Glutamatergic neuron (in vitro differentiated cells): Measurements from ENCODE around the gene CDH9. TPM values are rescaled to one million over a fixed set of nuclear protein-coding genes. Genes with fewer than 3 reads are reported as not detected.

Experiments used
- DNase-seq: peaks from one replicate; pipeline ENCODE4 v3.0.0; 2022
- H3K27ac Mint-ChIP-seq: one replicate; pipeline ENCODE4 v1.8.0; 2020; ENCODE audit warnings: mild to moderate bottlenecking, mixed read lengths, inconsistent platforms; ENCODE audit not compliant: unreplicated experiment
- H3K27me3 Mint-ChIP-seq: one replicate; pipeline ENCODE4 v1.8.0; 2020; ENCODE audit warnings: mild to moderate bottlenecking, moderate library complexity, mixed read lengths, inconsistent platforms; ENCODE audit not compliant: unreplicated experiment
- H3K36me3 Mint-ChIP-seq: one replicate; pipeline ENCODE4 v1.8.0; 2020; ENCODE audit warnings: mild to moderate bottlenecking, mixed read lengths, inconsistent platforms; ENCODE audit not compliant: unreplicated experiment
- H3K4me1 Mint-ChIP-seq: one replicate; pipeline ENCODE4 v1.8.0; 2020; ENCODE audit warnings: mild to moderate bottlenecking, low read depth, mixed read lengths, inconsistent platforms; ENCODE audit not compliant: unreplicated experiment
- H3K4me3 Mint-ChIP-seq: one replicate; pipeline ENCODE4 v1.8.0; 2020; ENCODE audit warnings: mild to moderate bottlenecking, mixed read lengths, inconsistent platforms; ENCODE audit not compliant: unreplicated experiment
- H3K9me3 Mint-ChIP-seq: one replicate; pipeline ENCODE4 v1.8.0; 2020; ENCODE audit warnings: mild to moderate bottlenecking, moderate library complexity, mixed read lengths, inconsistent platforms; ENCODE audit not compliant: unreplicated experiment
- CTCF ChIP-seq: fragments of 200-600 bp; sonication (generic); IDR thresholded peaks from one replicate; pipeline ENCODE4 v1.5.0; 2021; ENCODE audit not compliant: partially characterized antibody, unreplicated experiment
- total RNA-seq: library from RNA; stranded (reverse); fragmentation: NEBNext Ultra II Directional; extraction: Animal tissue kit (Norgen Biotek cat#: 25700); gene quantifications from one replicate; pipeline ENCODE4 v1.2.1, GENCODE V29; 2021; ENCODE audit not compliant: unreplicated experiment

The CDH9 gene
- total RNA-seq, 1 donor from 2014 or later = 3.6 TPM

- peaks cover 9% of the 10 kb centered on the region for H3K4me1 Mint-ChIP-seq
- H3K36me3 Mint-ChIP-seq = peaks cover 28% of the 10 kb centered on the region
Measured at GRCh38 chr5:26894719-26895263, 143.6 kb downstream of the CDH9 start.

GRCh38 chr5:26893078-26893477 lies 145.3 kb downstream of the CDH9 start:
- no peak for TF ChIP-seq CTCF
- Mint-ChIP-seq H3K36me3 (peaks cover 17% of the 10 kb centered on the region), H3K27me3 (peaks cover 4% of the 10 kb centered on the region), H3K9me3 (peaks cover 1% of the 10 kb centered on the region), H3K27ac (no peak overlapping the region), H3K4me1 (peaks cover 12% of the 10 kb centered on the region), H3K4me3 (no peak overlapping the region)
- no peak for DNase-seq

More at GRCh38 chr5:26894719-26895263, 143.6 kb downstream of the CDH9 start:
- TF ChIP-seq CTCF = no peak
- H3K27me3 Mint-ChIP-seq = peaks cover 4% of the 10 kb centered on the region
- peaks cover 1% of the 10 kb centered on the region for H3K9me3 Mint-ChIP-seq
- no peak overlapping the region for H3K27ac Mint-ChIP-seq
- no peak for DNase-seq
- no peak overlapping the region for H3K4me3 Mint-ChIP-seq

GRCh38 chr5:26889815-26890214 lies 148.6 kb downstream of the CDH9 start:
- no peak for TF ChIP-seq CTCF
- no peak for DNase-seq
- H3K27ac Mint-ChIP-seq = peak overlapping the region; percentile 33
- peaks cover 2% of the 10 kb centered on the region for H3K27me3 Mint-ChIP-seq
- peaks cover 16% of the 10 kb centered on the region for H3K4me1 Mint-ChIP-seq
- no peak overlapping the region for H3K4me3 Mint-ChIP-seq
- no peaks in the 10 kb centered on the region for H3K36me3 Mint-ChIP-seq
- no peaks in the 10 kb centered on the region for H3K9me3 Mint-ChIP-seq

- Mint-ChIP-seq H3K36me3 (no peaks in the 10 kb centered on the region), H3K27me3 (no peaks in the 10 kb centered on the region), H3K9me3 (no peaks in the 10 kb centered on the region), H3K4me3 (no peak overlapping the region), H3K4me1 (peaks cover 8% of the 10 kb centered on the region), H3K27ac (no peak overlapping the region)
- no peak for TF ChIP-seq CTCF
- DNase-seq = no peak
Measured at GRCh38 chr5:26884481-26884880, 153.9 kb downstream of the CDH9 start.

- no peaks in the 10 kb centered on the region for H3K9me3 Mint-ChIP-seq
- DNase-seq = no peak
- H3K4me1 Mint-ChIP-seq = peaks cover 5% of the 10 kb centered on the region
- TF ChIP-seq CTCF = no peak
- no peak overlapping the region for H3K27ac Mint-ChIP-seq
- no peak overlapping the region for H3K4me3 Mint-ChIP-seq
- H3K36me3 Mint-ChIP-seq = no peaks in the 10 kb centered on the region
- H3K27me3 Mint-ChIP-seq = no peaks in the 10 kb centered on the region
Measured at GRCh38 chr5:26883375-26883774, 155.0 kb downstream of the CDH9 start.
